Gastroesophageal sphincter (tissue), 3 donors: ENCODE measurements around the gene CCDC28A.

Experiments used
- POLR2AphosphoS5 ChIP-seq: sonication (generic); formaldehyde crosslinking; IDR thresholded peaks from one replicate; pipeline ENCODE4 v1.6.1; 2017; ENCODE audit warnings: antibody characterized with exemption
- TF ChIP-seq, protein P1 (sequence below), 4 experiments: fragments of 200-600 bp in 2 of 4; fragments of 450-650 bp in 2 of 4; sonication (generic) in 1 of 4; IDR thresholded peaks; one replicate each; pipeline ENCODE4 v1.5.1; 2017 to 2019; ENCODE audit warnings: antibody characterized with exemption in 4 of 4, mild to moderate bottlenecking in 2 of 4, moderate library complexity in 2 of 4

- TF ChIP-seq, protein P1, sequence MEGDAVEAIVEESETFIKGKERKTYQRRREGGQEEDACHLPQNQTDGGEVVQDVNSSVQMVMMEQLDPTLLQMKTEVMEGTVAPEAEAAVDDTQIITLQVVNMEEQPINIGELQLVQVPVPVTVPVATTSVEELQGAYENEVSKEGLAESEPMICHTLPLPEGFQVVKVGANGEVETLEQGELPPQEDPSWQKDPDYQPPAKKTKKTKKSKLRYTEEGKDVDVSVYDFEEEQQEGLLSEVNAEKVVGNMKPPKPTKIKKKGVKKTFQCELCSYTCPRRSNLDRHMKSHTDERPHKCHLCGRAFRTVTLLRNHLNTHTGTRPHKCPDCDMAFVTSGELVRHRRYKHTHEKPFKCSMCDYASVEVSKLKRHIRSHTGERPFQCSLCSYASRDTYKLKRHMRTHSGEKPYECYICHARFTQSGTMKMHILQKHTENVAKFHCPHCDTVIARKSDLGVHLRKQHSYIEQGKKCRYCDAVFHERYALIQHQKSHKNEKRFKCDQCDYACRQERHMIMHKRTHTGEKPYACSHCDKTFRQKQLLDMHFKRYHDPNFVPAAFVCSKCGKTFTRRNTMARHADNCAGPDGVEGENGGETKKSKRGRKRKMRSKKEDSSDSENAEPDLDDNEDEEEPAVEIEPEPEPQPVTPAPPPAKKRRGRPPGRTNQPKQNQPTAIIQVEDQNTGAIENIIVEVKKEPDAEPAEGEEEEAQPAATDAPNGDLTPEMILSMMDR (IDR thresholded peaks at IDR 0.05), result no peak
- TF ChIP-seq POLR2AphosphoS5, result no peak
Observed at GRCh38 chr6:138736640-138737039, 36.9 kb upstream of the CCDC28A start.
